ENCODE data around the gene IL15. TPM values are rescaled to one million over a fixed set of nuclear protein-coding genes. Genes with fewer than 3 reads are reported as not detected.
"Not testable (repeated sequence)": the region's sequence is repeated elsewhere in the genome, so short reads cannot be mapped to it uniquely, and the experiment has no call there.

The IL15 gene
- total RNA-seq: 3.7 and 7.7 TPM in 2 replicates

- TF ChIP-seq CTCF (conservative IDR thresholded peaks at IDR 0.05; ENCODE audit: low read depth, low read length): no peak
- peak within 1 kb of the TSS; percentile 85 for H3K4me3 ChIP-seq (ENCODE audit: low read depth, low read length)
- DNase-seq (ENCODE audit: low read depth): no peak
Observed at GRCh38 chr4:141636082-141636770, at the start of gene IL15. IL15 (plus strand) TSS chr4:141636583; CDS start chr4:141719465, 82,882 bp downstream.

- DNase-seq (ENCODE audit: low read depth): no peak
- TF ChIP-seq CTCF (conservative IDR thresholded peaks at IDR 0.05; ENCODE audit: low read depth, low read length): no peak
- no peak overlapping the region for H3K4me3 ChIP-seq (ENCODE audit: low read depth, low read length)
Observed at GRCh38 chr4:141587897-141588296, 48.5 kb upstream of the IL15 start.

GRCh38 chr4:141595531-141595930 is 40.9 kb upstream of the IL15 start:
- no peak for DNase-seq (ENCODE audit: low read depth)
- no peak for TF ChIP-seq CTCF (conservative IDR thresholded peaks at IDR 0.05; ENCODE audit: low read depth, low read length)
- no peak overlapping the region for H3K4me3 ChIP-seq (ENCODE audit: low read depth, low read length)

- H3K4me3 ChIP-seq (ENCODE audit: low read depth, low read length): no peak overlapping the region
- no peak for TF ChIP-seq CTCF (conservative IDR thresholded peaks at IDR 0.05; ENCODE audit: low read depth, low read length)
- no peak for DNase-seq (ENCODE audit: low read depth)
Observed at GRCh38 chr4:141599853-141600252, 36.5 kb upstream of the IL15 start.

- not testable (repeated sequence) for H3K4me3 ChIP-seq (ENCODE audit: low read depth, low read length); DNase-seq (ENCODE audit: low read depth)
Observed at GRCh38 chr4:141604683-141605082, 31.7 kb upstream of the IL15 start.

GRCh38 chr4:141605425-141605856 is 30.9 kb upstream of the IL15 start:
- no peak overlapping the region for H3K4me3 ChIP-seq (ENCODE audit: low read depth, low read length)
- no peak for TF ChIP-seq CTCF (conservative IDR thresholded peaks at IDR 0.05; ENCODE audit: low read depth, low read length)
- no peak for DNase-seq (ENCODE audit: low read depth)

GRCh38 chr4:141609243-141609642 is 27.1 kb upstream of the IL15 start:
- TF ChIP-seq CTCF (conservative IDR thresholded peaks at IDR 0.05; ENCODE audit: low read depth, low read length): peak; percentile 33
- no peak overlapping the region for H3K4me3 ChIP-seq (ENCODE audit: low read depth, low read length)
- DNase-seq (ENCODE audit: low read depth): peak; percentile 27

All from epithelial cell of proximal tubule (primary cell).